Measurements from ENCODE around the gene FAM186B.

DNA sequence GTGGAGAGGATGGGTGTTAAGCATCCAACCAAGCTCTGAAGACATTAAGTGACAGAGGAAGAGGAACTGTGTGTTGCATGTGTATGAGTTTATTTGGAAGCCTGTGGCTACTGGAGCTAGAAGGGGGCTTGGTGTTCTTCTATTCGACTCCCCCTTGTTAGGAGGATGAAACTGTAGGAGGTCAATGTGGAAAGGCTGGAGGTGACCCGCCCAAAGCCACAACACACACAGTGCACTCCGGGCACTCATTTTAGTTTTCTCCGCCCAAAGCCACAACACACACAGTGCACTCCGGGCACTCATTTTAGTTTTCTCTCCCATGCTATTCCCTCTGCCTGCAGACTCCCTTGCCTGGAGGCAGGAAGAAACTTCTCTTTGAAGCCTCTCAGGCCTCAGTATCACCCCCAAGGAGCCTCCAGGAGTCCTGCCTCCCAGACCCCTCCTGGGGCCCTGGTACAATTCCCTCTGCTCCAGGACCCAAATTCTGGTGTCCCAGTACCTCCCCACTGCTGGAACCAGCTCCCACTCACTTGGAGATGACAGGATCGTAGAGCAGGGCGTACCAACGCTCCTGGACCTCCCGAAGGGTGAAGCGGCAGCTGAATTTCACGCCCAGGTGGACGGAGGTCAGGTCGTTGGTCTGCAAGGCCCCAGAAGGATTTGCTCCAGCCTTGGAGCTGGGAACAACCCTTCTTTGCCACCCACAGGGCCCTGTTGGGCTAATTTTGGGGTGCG lies 41.3 kb downstream of the FAM186B start:
- TF ChIP-seq, protein P1, sequence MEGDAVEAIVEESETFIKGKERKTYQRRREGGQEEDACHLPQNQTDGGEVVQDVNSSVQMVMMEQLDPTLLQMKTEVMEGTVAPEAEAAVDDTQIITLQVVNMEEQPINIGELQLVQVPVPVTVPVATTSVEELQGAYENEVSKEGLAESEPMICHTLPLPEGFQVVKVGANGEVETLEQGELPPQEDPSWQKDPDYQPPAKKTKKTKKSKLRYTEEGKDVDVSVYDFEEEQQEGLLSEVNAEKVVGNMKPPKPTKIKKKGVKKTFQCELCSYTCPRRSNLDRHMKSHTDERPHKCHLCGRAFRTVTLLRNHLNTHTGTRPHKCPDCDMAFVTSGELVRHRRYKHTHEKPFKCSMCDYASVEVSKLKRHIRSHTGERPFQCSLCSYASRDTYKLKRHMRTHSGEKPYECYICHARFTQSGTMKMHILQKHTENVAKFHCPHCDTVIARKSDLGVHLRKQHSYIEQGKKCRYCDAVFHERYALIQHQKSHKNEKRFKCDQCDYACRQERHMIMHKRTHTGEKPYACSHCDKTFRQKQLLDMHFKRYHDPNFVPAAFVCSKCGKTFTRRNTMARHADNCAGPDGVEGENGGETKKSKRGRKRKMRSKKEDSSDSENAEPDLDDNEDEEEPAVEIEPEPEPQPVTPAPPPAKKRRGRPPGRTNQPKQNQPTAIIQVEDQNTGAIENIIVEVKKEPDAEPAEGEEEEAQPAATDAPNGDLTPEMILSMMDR (IDR thresholded peaks at IDR 0.05), result no peak
- TF ChIP-seq POLR2A (IDR thresholded peaks at IDR 0.05), result no peak
